Spleen (tissue), 7 donors: ENCODE results near the gene NCS1.

Experiments used
- CTCF ChIP-seq, 11 experiments: fragments of 200-600 bp in 7 of 11; fragments of 450-650 bp in 4 of 11; sonication (generic) in 4 of 11; IDR thresholded peaks in 8 of 11; conservative IDR thresholded peaks in 3 of 11; 1 replicate in 7 of 11; 2 replicates in 4 of 11; pipeline versions ENCODE4 v1.4.0 to v1.8.0; 2016 to 2021; ENCODE audit warnings: antibody characterized with exemption in 11 of 11, inconsistent platforms in 4 of 11, mild to moderate bottlenecking in 1 of 11
- POLR2A ChIP-seq, 3 donors: fragments of 450-650 bp; IDR thresholded peaks; one replicate each; pipeline ENCODE4 v1.5.1; 2017; ENCODE audit warnings: antibody characterized with exemption in 3 of 3, mild to moderate bottlenecking in 1 of 3
- POLR2AphosphoS5 ChIP-seq, 3 donors: sonication (generic); formaldehyde crosslinking; IDR thresholded peaks; one replicate each; pipeline ENCODE4 v1.5.1; 2017; ENCODE audit warnings: antibody characterized with exemption in 3 of 3
- donor health status: DM: no; HTN: no; CAD: no; lungs with moderate emphysema.
- donor health status: DM: no; HTN: no; CAD: no.
- donor health status: DM: no; HTN: no; CAD: no.

GRCh38 chr9:130138791-130139190 is 33.4 kb upstream of the NCS1 start:
- TF ChIP-seq CTCF (IDR thresholded peaks at IDR 0.05 in 8 of 11, conservative IDR thresholded peaks at IDR 0.05 in 3 of 11): no peak
- no peak for TF ChIP-seq POLR2A (IDR thresholded peaks at IDR 0.05)
- no peak for TF ChIP-seq POLR2AphosphoS5 (IDR thresholded peaks at IDR 0.05)
